HCT116 (cell line): ENCODE measurements around the gene SEC11C. TPM values are rescaled to one million over a fixed set of nuclear protein-coding genes. Genes with fewer than 3 reads are reported as not detected.

Source experiments
- ATAC-seq: fragments of 200-7000 bp; cut with Tn5 transposase; 2 replicates; pipeline ENCODE4 v1.9.1; 2020; ENCODE audit warnings: mild to moderate bottlenecking, moderate library complexity
- BruUV-seq: library from RNA; stranded (reverse); fragments of 400-500 nt; replicated peaks from 2 replicates; lab custom pipeline; 2021; lab: Mats Ljungman, UMichigan
- CTCF ChIA-PET: fragments of 300-600 bp; sonication (Branson Sonifier 250); formaldehyde crosslinking; loops from one replicate; lab custom pipeline; 2021; ENCODE audit warnings: antibody characterized with exemption; lab: Charles Lee
- POLR2A ChIA-PET: fragments of 300-600, 350-600 bp; sonication (Branson Sonifier 250); formaldehyde crosslinking; loops from one replicate; lab custom pipeline; 2021; ENCODE audit warnings: antibody characterized with exemption; lab: Charles Lee
- RAD21 ChIA-PET, 2 experiments: fragments of 300-600 bp; sonication (Branson Sonifier 250); formaldehyde crosslinking; loops; one replicate each; lab custom pipeline; 2023; ENCODE audit warnings: low total read pairs in 2 of 2; ENCODE audit not compliant: uncharacterized antibody in 2 of 2, unreplicated experiment in 2 of 2, low non-redundant PET in 1 of 2; lab: Charles Lee
- DNase-seq: peaks from one replicate; pipeline ENCODE4 v3.0.0-alpha.2; 2010; ENCODE audit warnings: low read depth, low spot score
- H2AFZ ChIP-seq: fragments of 200-600 bp; shearing (Covaris generic), sonication (generic); 2 replicates; pipeline ENCODE4 v1.6.1; 2017; ENCODE audit warnings: low read depth, mixed run types, mixed read lengths, antibody characterized with exemption, low read length; ENCODE audit not compliant: poor library complexity, severe bottlenecking
- H3K27ac ChIP-seq: 2 replicates; pipeline ENCODE4 v1.5.1; 2012; ENCODE audit warnings: low read depth, low read length
- H3K27me3 ChIP-seq: fragments of 200-600 bp; sonication (generic); 2 replicates; pipeline ENCODE4 v1.6.1; 2016; ENCODE audit warnings: mixed run types, low read length, mixed read lengths; ENCODE audit not compliant: insufficient read depth
- H3K36me3 ChIP-seq, 2 experiments: fragments of 200-500 bp in 1 of 2; fragments of 200-600 bp in 1 of 2; sonication (Bioruptor generic) in 1 of 2; sonication (generic) in 1 of 2; 2 replicates each; pipeline versions ENCODE4 v1.5.1 to v1.6.1; 2014 to 2016; ENCODE audit warnings: low read length in 2 of 2, inconsistent platforms in 1 of 2, mixed read lengths in 1 of 2, mixed run types in 1 of 2; ENCODE audit not compliant: insufficient read depth in 2 of 2, control insufficient read depth in 1 of 2
- H3K4me1 ChIP-seq, 2 experiments: fragments of 200-600 bp in 1 of 2; sonication (generic) in 1 of 2; 2 replicates each; pipeline versions ENCODE4 v1.5.1 to v1.6.1; 2012 to 2017; ENCODE audit warnings: low read length in 2 of 2, inconsistent platforms in 1 of 2, mild to moderate bottlenecking in 1 of 2, mixed read lengths in 1 of 2, mixed run types in 1 of 2, moderate library complexity in 1 of 2; ENCODE audit not compliant: insufficient read depth in 2 of 2, control insufficient read depth in 1 of 2
- H3K4me2 ChIP-seq: fragments of 200-600 bp; sonication (generic); 2 replicates; pipeline ENCODE4 v1.6.1; 2017; ENCODE audit warnings: mixed run types, low read length, mixed read lengths
- H3K4me3 ChIP-seq, 2 experiments: fragments of 200-600 bp in 1 of 2; sonication (generic) in 1 of 2; replicated peaks in 1 of 2; 2 replicates each; pipeline ENCODE4 v1.5.1; 2011 to 2016; ENCODE audit warnings: low read length in 2 of 2, control low read depth in 1 of 2, low read depth in 1 of 2, mild to moderate bottlenecking in 1 of 2, mixed read lengths in 1 of 2, mixed run types in 1 of 2
- H3K79me2 ChIP-seq: fragments of 200-600 bp; sonication (generic); 2 replicates; pipeline ENCODE4 v1.6.1; 2017; ENCODE audit warnings: mild to moderate bottlenecking, mixed run types, low read length, moderate library complexity, mixed read lengths; ENCODE audit not compliant: insufficient read depth
- H3K9ac ChIP-seq: fragments of 200-600 bp; sonication (generic); 2 replicates; pipeline ENCODE4 v1.6.1; 2016; ENCODE audit warnings: low read length, mixed read lengths
- H3K9me2 ChIP-seq: fragments of 200-600 bp; sonication (generic), shearing (Covaris generic); 2 replicates; pipeline ENCODE4 v1.6.1; 2017; ENCODE audit warnings: mixed run types, mild to moderate bottlenecking, moderate library complexity; ENCODE audit not compliant: insufficient read depth
- H3K9me3 ChIP-seq, 2 experiments: fragments of 200-500 bp in 1 of 2; fragments of 200-600 bp in 1 of 2; sonication (Bioruptor generic) in 1 of 2; sonication (generic) in 1 of 2; 2 replicates each; pipeline ENCODE4 v1.6.1; 2014 to 2017; ENCODE audit warnings: low read length in 2 of 2, mixed read lengths in 2 of 2, inconsistent platforms in 1 of 2, low read depth in 1 of 2, mild to moderate bottlenecking in 1 of 2, mixed run types in 1 of 2, moderate library complexity in 1 of 2; ENCODE audit not compliant: control insufficient read depth in 1 of 2, insufficient read depth in 1 of 2
- H4K20me1 ChIP-seq: fragments of 200-600 bp; sonication (generic), shearing (Covaris generic); 2 replicates; pipeline ENCODE4 v1.6.1; 2017; ENCODE audit warnings: mixed run types, mild to moderate bottlenecking, moderate library complexity; ENCODE audit not compliant: insufficient read depth
- CEBPB ChIP-seq: IDR thresholded peaks from 2 replicates; pipeline ENCODE4 v1.6.1; 2012; ENCODE audit warnings: low read depth
- ELF1 ChIP-seq: IDR thresholded peaks from 2 replicates; pipeline ENCODE4 v1.6.1; 2012; ENCODE audit warnings: low read depth, borderline replicate concordance
- EZH2phosphoT487 ChIP-seq: fragments of 200-600 bp; IDR thresholded peaks from 2 replicates; pipeline ENCODE4 v1.6.1; 2018; ENCODE audit warnings: antibody characterized with exemption, borderline replicate concordance
- FOSL1 ChIP-seq: IDR thresholded peaks from 2 replicates; pipeline ENCODE4 v1.6.1; 2012; ENCODE audit warnings: low read depth
- RAD21 ChIP-seq: IDR thresholded peaks from 2 replicates; pipeline ENCODE4 v1.6.1; 2012; ENCODE audit warnings: low read depth, mild to moderate bottlenecking
- SIN3A ChIP-seq: IDR thresholded peaks from 2 replicates; pipeline ENCODE4 v1.6.1; 2012; ENCODE audit warnings: low read depth
- SP1 ChIP-seq: IDR thresholded peaks from 2 replicates; pipeline ENCODE4 v1.6.1; 2012; ENCODE audit warnings: low read depth
- SRF ChIP-seq: IDR thresholded peaks from 2 replicates; pipeline ENCODE4 v1.6.1; 2012; ENCODE audit warnings: low read depth
- TCF7L2 ChIP-seq: IDR thresholded peaks from 2 replicates; pipeline ENCODE4 v1.7.0; 2011; ENCODE audit warnings: borderline replicate concordance, inconsistent platforms; ENCODE audit not compliant: insufficient read depth, insufficient read length; ENCODE audit errors: extremely low read depth
- YY1 ChIP-seq: IDR thresholded peaks from 2 replicates; pipeline ENCODE4 v1.6.1; 2011; ENCODE audit warnings: low read length, low read depth, moderate library complexity, mild to moderate bottlenecking; ENCODE audit not compliant: insufficient replicate concordance; ENCODE audit errors: extremely low read depth
- ZFX ChIP-seq: fragments of 450-650 bp; IDR thresholded peaks from 2 replicates; pipeline ENCODE4 v1.6.1; 2017
- intact Hi-C: fragments of 100-400 bp; cut with micrococcal nuclease; formaldehyde crosslinking; loops from 2 replicates; pipeline ENCODE4 v1.10.0; 2022
- total RNA-seq: library from RNA; stranded (reverse); gene quantifications from one replicate; pipeline ENCODE4 v1.2.1, GENCODE V29; 2021; ENCODE audit not compliant: unreplicated experiment
- TF ChIP-seq, protein P1 (sequence below): IDR thresholded peaks from 2 replicates; pipeline ENCODE4 v1.6.1; 2011; ENCODE audit warnings: mild to moderate bottlenecking, low read length, moderate library complexity; ENCODE audit not compliant: insufficient replicate concordance; ENCODE audit errors: extremely low read depth
- TF ChIP-seq, protein P2 (sequence below): IDR thresholded peaks from 2 replicates; pipeline ENCODE4 v1.6.1; 2012
- TF ChIP-seq, protein P3 (sequence below): IDR thresholded peaks from 2 replicates; pipeline ENCODE4 v1.6.1; 2012; ENCODE audit warnings: low read depth
- TF ChIP-seq, protein P4 (sequence below): IDR thresholded peaks from 2 replicates; pipeline ENCODE4 v1.6.1; 2012
- TF ChIP-seq, protein P5 (sequence below), 3 experiments: fragments of 200-600 bp in 1 of 3; sonication (generic) in 1 of 3; IDR thresholded peaks in 2 of 3; conservative IDR thresholded peaks in 1 of 3; 2 replicates each; pipeline ENCODE4 v1.5.1; 2012 to 2017; ENCODE audit warnings: low read depth in 2 of 3, low read length in 2 of 3, antibody characterized with exemption in 1 of 3, borderline replicate concordance in 1 of 3, control low read depth in 1 of 3, mild to moderate bottlenecking in 1 of 3, mixed read lengths in 1 of 3, mixed run types in 1 of 3, moderate library complexity in 1 of 3; ENCODE audit not compliant: insufficient read depth in 1 of 3

Gene SEC11C
- total RNA-seq, 1 experiment from 2014 or later: 42.2 TPM

DNA sequence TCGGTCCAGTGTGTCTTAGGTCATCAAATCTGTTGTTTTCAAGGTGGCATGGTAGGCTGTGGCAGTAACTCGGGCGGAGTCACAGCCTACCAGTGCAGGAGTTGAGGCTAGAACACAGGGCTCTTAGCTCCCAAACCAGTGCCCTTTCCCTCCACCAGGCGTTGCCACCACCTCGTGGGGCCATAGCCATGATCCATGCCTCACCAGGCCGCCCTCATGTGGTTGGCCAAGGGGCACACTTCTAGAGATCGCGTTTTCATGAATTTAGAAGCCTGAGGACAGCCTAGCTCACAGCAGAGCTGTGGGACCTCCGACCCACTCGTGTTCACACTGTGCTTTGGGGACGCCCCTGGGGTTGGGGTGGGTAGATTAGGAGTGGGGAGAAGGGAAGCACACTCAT, 10.6 kb downstream of the SEC11C start:
- no peaks in the 10 kb centered on the region for H3K9me2 ChIP-seq
- CTCF ChIA-PET: no interaction called here
- intact Hi-C loops: no loop called here
- H4K20me1 ChIP-seq: no peaks in the 10 kb centered on the region
- DNase-seq (no peak), ATAC-seq (peak; percentile 38; the same call in 1 of the 2 replicates)
- H3K4me3 ChIP-seq: no peak overlapping the region
- POLR2A ChIA-PET: no interaction called here
- BruUV-seq: no TSS peak
- no peak overlapping the region for H3K27ac ChIP-seq
- no peaks in the 10 kb centered on the region for H3K79me2 ChIP-seq
- no peak overlapping the region for H3K9ac ChIP-seq
- no peak overlapping the region for H3K4me2 ChIP-seq
- H3K4me1 ChIP-seq: no peaks in the 10 kb centered on the region
- no peaks in the 10 kb centered on the region for H3K27me3 ChIP-seq
- RAD21 ChIA-PET: no interaction called here
- no peaks in the 10 kb centered on the region; a peak in 2 of 4 replicates for H3K36me3 ChIP-seq
- H2AFZ ChIP-seq: no peak overlapping the region
- TF ChIP-seq, protein P1, sequence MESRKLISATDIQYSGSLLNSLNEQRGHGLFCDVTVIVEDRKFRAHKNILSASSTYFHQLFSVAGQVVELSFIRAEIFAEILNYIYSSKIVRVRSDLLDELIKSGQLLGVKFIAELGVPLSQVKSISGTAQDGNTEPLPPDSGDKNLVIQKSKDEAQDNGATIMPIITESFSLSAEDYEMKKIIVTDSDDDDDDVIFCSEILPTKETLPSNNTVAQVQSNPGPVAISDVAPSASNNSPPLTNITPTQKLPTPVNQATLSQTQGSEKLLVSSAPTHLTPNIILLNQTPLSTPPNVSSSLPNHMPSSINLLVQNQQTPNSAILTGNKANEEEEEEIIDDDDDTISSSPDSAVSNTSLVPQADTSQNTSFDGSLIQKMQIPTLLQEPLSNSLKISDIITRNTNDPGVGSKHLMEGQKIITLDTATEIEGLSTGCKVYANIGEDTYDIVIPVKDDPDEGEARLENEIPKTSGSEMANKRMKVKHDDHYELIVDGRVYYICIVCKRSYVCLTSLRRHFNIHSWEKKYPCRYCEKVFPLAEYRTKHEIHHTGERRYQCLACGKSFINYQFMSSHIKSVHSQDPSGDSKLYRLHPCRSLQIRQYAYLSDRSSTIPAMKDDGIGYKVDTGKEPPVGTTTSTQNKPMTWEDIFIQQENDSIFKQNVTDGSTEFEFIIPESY: no peak
- TF ChIP-seq RAD21: no peak
- TF ChIP-seq, protein P2, sequence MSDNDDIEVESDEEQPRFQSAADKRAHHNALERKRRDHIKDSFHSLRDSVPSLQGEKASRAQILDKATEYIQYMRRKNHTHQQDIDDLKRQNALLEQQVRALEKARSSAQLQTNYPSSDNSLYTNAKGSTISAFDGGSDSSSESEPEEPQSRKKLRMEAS: no peak
- TF ChIP-seq, protein P3, sequence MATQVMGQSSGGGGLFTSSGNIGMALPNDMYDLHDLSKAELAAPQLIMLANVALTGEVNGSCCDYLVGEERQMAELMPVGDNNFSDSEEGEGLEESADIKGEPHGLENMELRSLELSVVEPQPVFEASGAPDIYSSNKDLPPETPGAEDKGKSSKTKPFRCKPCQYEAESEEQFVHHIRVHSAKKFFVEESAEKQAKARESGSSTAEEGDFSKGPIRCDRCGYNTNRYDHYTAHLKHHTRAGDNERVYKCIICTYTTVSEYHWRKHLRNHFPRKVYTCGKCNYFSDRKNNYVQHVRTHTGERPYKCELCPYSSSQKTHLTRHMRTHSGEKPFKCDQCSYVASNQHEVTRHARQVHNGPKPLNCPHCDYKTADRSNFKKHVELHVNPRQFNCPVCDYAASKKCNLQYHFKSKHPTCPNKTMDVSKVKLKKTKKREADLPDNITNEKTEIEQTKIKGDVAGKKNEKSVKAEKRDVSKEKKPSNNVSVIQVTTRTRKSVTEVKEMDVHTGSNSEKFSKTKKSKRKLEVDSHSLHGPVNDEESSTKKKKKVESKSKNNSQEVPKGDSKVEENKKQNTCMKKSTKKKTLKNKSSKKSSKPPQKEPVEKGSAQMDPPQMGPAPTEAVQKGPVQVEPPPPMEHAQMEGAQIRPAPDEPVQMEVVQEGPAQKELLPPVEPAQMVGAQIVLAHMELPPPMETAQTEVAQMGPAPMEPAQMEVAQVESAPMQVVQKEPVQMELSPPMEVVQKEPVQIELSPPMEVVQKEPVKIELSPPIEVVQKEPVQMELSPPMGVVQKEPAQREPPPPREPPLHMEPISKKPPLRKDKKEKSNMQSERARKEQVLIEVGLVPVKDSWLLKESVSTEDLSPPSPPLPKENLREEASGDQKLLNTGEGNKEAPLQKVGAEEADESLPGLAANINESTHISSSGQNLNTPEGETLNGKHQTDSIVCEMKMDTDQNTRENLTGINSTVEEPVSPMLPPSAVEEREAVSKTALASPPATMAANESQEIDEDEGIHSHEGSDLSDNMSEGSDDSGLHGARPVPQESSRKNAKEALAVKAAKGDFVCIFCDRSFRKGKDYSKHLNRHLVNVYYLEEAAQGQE: no peak
- TF ChIP-seq TCF7L2: no peak
- TF ChIP-seq ELF1: no peak
- no peak for TF ChIP-seq SP1
- TF ChIP-seq, protein P4, sequence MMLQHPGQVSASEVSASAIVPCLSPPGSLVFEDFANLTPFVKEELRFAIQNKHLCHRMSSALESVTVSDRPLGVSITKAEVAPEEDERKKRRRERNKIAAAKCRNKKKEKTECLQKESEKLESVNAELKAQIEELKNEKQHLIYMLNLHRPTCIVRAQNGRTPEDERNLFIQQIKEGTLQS: no peak
- no peak for TF ChIP-seq SRF
- TF ChIP-seq YY1: no peak
- TF ChIP-seq FOSL1: no peak
- no peak for TF ChIP-seq EZH2phosphoT487
- TF ChIP-seq ZFX: no peak
- TF ChIP-seq SIN3A: no peak
- TF ChIP-seq, protein P5, sequence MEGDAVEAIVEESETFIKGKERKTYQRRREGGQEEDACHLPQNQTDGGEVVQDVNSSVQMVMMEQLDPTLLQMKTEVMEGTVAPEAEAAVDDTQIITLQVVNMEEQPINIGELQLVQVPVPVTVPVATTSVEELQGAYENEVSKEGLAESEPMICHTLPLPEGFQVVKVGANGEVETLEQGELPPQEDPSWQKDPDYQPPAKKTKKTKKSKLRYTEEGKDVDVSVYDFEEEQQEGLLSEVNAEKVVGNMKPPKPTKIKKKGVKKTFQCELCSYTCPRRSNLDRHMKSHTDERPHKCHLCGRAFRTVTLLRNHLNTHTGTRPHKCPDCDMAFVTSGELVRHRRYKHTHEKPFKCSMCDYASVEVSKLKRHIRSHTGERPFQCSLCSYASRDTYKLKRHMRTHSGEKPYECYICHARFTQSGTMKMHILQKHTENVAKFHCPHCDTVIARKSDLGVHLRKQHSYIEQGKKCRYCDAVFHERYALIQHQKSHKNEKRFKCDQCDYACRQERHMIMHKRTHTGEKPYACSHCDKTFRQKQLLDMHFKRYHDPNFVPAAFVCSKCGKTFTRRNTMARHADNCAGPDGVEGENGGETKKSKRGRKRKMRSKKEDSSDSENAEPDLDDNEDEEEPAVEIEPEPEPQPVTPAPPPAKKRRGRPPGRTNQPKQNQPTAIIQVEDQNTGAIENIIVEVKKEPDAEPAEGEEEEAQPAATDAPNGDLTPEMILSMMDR (IDR thresholded peaks at IDR 0.05 in 2 of 3, conservative IDR thresholded peaks at IDR 0.05 in 1 of 3; ENCODE audit: borderline replicate concordance in 1 of 3, insufficient read depth in 1 of 3, low read depth in 2 of 3, low read length in 2 of 3): no peak
- no peak for TF ChIP-seq CEBPB
- H3K9me3 ChIP-seq: no peaks in the 10 kb centered on the region
